GM06990 (cell line): ENCODE measurements around the gene COL25A1.
"Not testable (repeated sequence)": the region's sequence is repeated elsewhere in the genome, so short reads cannot be mapped to it uniquely, and the experiment has no call there.

Experiments
- DNase-seq: peaks from one replicate; pipeline ENCODE4 v3.0.0-alpha.2; 2011; ENCODE audit not compliant: insufficient read length; ENCODE audit errors: extremely low read depth
- H3K27me3 ChIP-seq: replicated peaks from 2 replicates; pipeline ENCODE4 v1.6.0; 2011; ENCODE audit warnings: low read length; ENCODE audit not compliant: control insufficient read depth, insufficient read depth
- H3K36me3 ChIP-seq: 2 replicates; pipeline ENCODE4 v1.5.1; 2011; ENCODE audit warnings: low read length; ENCODE audit not compliant: control insufficient read depth, insufficient read depth
- H3K4me3 ChIP-seq: replicated peaks from 2 replicates; pipeline ENCODE4 v1.5.1; 2011; ENCODE audit warnings: low read depth, mild to moderate bottlenecking, control low read depth, low read length
- TF ChIP-seq, protein P1 (sequence below): IDR thresholded peaks from 2 replicates; pipeline ENCODE4 v1.5.1; 2011; ENCODE audit warnings: low read length, control low read depth, mild to moderate bottlenecking, inconsistent platforms; ENCODE audit not compliant: insufficient read depth, poor library complexity, severe bottlenecking

COL25A1 gene

DNA sequence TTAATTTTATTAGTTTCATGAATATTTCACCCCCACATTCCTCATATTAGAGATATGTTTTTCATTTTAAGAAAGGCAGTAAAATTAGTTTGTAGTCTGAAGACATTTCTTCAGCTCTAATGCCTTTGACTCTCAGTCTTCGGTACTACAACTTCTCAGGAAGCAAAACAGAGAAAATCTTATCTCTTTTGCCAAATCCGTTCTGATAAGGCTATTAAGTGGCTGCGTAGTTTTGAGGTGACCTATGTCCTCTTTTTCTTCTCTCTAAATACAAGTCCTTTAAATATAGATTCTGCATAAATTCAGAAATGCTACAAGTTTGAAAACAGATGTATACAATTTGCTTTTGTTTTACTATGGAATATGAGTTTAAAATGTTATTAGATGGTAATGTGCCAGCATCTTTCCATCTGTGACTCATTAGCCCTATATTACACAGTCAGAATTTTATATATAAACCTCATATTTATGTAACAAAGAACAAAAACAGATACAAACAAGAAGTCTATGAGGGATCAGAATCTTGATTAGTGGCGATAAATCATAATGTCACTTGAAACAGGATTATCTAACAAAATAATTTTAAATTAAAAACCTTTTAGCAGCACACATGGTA, 358.4 kb downstream of the COL25A1 start:
- Histone ChIP-seq H3K27me3 (no peaks in the 10 kb centered on the region), H3K36me3 (no peaks in the 10 kb centered on the region), H3K4me3 (no peak overlapping the region)
- no peak for DNase-seq
- TF ChIP-seq, protein P1, sequence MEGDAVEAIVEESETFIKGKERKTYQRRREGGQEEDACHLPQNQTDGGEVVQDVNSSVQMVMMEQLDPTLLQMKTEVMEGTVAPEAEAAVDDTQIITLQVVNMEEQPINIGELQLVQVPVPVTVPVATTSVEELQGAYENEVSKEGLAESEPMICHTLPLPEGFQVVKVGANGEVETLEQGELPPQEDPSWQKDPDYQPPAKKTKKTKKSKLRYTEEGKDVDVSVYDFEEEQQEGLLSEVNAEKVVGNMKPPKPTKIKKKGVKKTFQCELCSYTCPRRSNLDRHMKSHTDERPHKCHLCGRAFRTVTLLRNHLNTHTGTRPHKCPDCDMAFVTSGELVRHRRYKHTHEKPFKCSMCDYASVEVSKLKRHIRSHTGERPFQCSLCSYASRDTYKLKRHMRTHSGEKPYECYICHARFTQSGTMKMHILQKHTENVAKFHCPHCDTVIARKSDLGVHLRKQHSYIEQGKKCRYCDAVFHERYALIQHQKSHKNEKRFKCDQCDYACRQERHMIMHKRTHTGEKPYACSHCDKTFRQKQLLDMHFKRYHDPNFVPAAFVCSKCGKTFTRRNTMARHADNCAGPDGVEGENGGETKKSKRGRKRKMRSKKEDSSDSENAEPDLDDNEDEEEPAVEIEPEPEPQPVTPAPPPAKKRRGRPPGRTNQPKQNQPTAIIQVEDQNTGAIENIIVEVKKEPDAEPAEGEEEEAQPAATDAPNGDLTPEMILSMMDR: no peak

DNA sequence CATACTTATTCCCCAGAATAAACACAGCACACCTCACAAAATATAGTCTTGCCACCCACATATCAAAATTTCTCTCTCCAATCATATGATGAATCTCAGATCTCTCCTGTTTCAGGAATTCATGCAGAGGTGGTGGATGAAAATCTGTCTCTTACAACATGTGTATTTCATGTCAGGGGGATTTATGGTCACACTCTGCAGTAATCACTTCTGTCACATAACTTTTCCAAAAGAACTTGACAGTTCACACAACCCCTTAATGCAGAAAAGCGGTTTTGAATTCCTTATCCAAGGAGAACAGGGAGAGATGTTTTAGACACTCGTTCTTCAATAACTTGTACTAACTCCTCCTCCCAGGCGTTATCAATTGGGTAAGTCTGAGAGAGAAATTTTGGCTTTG, 359.1 kb downstream of the COL25A1 start:
- no peaks in the 10 kb centered on the region for H3K36me3 ChIP-seq
- no peak overlapping the region for H3K4me3 ChIP-seq
- TF ChIP-seq, protein P1: no peak
- H3K27me3 ChIP-seq: no peaks in the 10 kb centered on the region
- no peak for DNase-seq

DNA sequence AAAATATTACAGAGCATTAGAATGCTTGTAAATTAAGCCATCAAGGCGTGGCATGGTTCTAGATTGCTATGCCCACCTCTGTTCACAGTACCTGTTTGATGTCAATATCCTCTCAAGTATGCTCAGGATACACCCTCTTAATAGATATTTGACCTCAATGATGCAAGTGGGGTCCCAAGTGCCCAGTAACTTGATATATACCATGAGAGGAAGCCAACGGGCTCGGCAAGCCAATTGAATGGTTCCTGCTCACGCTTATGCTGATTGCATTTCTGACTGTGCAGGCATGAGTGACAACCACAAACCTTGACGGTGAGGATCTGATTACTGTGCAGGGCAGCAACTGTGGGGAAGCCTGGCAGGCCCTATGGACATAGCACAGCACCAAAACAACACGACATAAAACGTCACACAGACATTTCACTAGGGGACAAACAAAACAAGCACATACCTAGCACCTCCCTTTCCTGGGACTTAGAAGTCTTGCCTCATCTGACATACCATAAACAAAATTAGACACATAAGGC, 360.5 kb downstream of the COL25A1 start:
- no peak for DNase-seq
- TF ChIP-seq, protein P1: no peak
- H3K27me3 ChIP-seq: no peaks in the 10 kb centered on the region
- no peak overlapping the region for H3K4me3 ChIP-seq
- no peaks in the 10 kb centered on the region for H3K36me3 ChIP-seq

DNA sequence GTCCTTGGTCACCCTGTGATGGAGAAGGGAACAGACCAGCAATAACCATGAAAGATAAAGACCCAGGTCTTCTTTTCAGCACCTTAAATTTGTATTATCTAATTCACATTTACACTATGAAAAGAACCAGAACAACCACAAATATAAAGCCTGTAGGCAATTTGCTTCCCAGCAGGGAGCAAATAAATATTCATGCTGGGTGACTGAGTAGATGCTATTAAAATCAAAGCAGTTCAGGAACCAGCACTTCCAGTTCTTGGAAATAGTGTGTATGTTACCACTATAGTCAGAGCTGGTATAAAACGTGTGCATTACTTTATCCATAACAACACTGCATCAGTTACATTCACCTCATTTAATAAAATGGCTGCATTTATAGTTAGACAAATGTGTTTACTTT, 361.8 kb downstream of the COL25A1 start:
- TF ChIP-seq, protein P1: no peak
- DNase-seq: no peak
- Histone ChIP-seq H3K36me3 (no peaks in the 10 kb centered on the region), H3K4me3 (no peak overlapping the region), H3K27me3 (no peaks in the 10 kb centered on the region)

DNA sequence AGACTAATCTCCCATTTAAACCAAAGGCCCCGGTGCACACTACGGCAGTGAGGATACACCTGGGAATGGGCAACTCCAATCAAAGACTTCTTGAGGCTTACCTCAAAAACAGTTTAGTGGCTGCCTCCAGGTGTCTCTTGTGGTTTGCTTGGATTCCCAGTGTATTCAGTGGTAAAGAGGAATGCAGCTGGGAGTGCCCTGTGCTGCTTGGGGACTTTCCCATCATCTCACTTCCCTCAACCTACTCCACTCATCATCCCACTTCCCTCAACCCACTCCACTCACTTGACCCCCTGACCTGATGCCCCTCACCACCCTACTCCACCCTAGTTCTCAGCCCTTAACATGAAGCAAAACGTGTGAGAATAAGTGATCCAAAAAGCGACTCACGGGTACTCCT, 362.3 kb downstream of the COL25A1 start:
- TF ChIP-seq, protein P1: no peak
- DNase-seq: no peak
- H3K4me3 ChIP-seq: no peak overlapping the region

DNA sequence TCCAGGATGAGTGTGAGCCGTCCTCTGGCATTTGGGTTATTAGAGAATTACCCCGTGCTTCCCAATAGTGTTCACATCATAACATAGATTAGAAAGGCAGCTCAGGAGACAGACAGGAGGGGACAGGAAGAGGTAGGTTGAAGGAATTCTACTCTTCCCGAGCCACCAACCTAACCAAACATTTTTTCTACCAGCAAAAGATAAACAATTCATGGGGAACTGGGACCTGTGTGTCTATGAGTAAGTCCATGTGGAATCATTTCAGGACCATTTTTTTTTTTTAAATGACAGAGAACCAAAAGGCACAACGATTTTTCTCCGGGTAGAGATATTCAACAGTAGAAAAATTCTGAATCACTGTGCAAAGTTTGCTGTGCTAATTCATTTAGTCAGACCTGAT, 365.4 kb downstream of the COL25A1 start:
- H3K4me3 ChIP-seq: no peak overlapping the region
- no peaks in the 10 kb centered on the region for H3K27me3 ChIP-seq
- no peaks in the 10 kb centered on the region for H3K36me3 ChIP-seq
- no peak for DNase-seq
- TF ChIP-seq, protein P1: no peak

More for the DNA sequence above, 362.3 kb downstream of the COL25A1 start:
- H3K27me3 ChIP-seq: no peaks in the 10 kb centered on the region
- H3K36me3 ChIP-seq: no peaks in the 10 kb centered on the region

DNA sequence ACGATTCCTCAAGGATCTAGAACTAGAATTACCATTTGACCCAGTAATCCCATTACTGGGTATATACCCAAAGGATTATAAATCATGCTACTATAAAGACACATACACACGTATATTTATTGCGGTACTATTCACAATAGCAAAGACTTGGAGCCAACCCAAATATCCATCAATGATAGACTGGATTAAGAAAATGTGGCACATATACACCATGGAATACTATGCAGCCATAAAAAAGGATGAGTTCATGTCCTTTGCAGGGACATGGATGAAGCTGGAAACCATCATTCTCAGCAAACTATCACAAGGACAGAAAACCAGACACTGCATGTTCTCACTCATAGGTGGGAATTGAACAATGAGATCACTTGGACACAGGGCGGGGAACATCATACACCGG, 368.5 kb downstream of the COL25A1 start:
- not testable (repeated sequence) for H3K4me3 ChIP-seq, DNase-seq, H3K27me3 ChIP-seq, H3K36me3 ChIP-seq
